MM.1S (cell line): ENCODE results near the gene SYTL5.

ENCODE experiments used
- DNase-seq: peaks from one replicate; pipeline ENCODE4 v3.0.0-alpha.2; 2015
- H2AFZ ChIP-seq: fragments of 300-600 bp; sonication (generic); 2 replicates; pipeline ENCODE4 v1.6.0; 2016; ENCODE audit warnings: antibody characterized with exemption, low read length
- H3F3A ChIP-seq: fragments of 300-600 bp; sonication (generic); 2 replicates; pipeline ENCODE4 v1.6.1; 2016; ENCODE audit warnings: mild to moderate bottlenecking, antibody characterized with exemption, low read length, moderate library complexity, mixed read lengths; ENCODE audit not compliant: insufficient read depth
- H3K27ac ChIP-seq: fragments of 300-600 bp; sonication (generic); 2 replicates; pipeline ENCODE4 v1.5.1; 2016; ENCODE audit warnings: mild to moderate bottlenecking, low read length
- H3K27me3 ChIP-seq: fragments of 300-600 bp; sonication (generic); replicated peaks from 2 replicates; pipeline ENCODE4 v1.6.0; 2016; ENCODE audit warnings: low read length; ENCODE audit not compliant: insufficient read depth
- H3K36me3 ChIP-seq: fragments of 300-600 bp; sonication (generic); replicated peaks from 2 replicates; pipeline ENCODE4 v1.6.1; 2016; ENCODE audit warnings: mild to moderate bottlenecking, low read length, mixed read lengths; ENCODE audit not compliant: insufficient read depth
- H3K4me1 ChIP-seq: fragments of 300-600 bp; sonication (generic); 2 replicates; pipeline ENCODE4 v1.6.1; 2016; ENCODE audit warnings: low read length, mixed read lengths
- H3K4me2 ChIP-seq: fragments of 300-600 bp; sonication (generic); 2 replicates; pipeline ENCODE4 v1.6.0; 2016; ENCODE audit warnings: low read depth, low read length
- H3K4me3 ChIP-seq: fragments of 300-600 bp; sonication (generic); 2 replicates; pipeline ENCODE4 v1.5.1; 2016; ENCODE audit warnings: low read length, mixed read lengths
- H3K79me2 ChIP-seq: fragments of 300-600 bp; sonication (generic); 2 replicates; pipeline ENCODE4 v1.6.1; 2016; ENCODE audit warnings: mixed run types, low read length, mixed read lengths
- H3K9ac ChIP-seq: fragments of 300-600 bp; sonication (generic); 2 replicates; pipeline ENCODE4 v1.6.1; 2016; ENCODE audit warnings: low read length, mixed read lengths
- H3K9me2 ChIP-seq: fragments of 300-600 bp; sonication (generic); replicated peaks from 2 replicates; pipeline ENCODE4 v1.6.1; 2016; ENCODE audit warnings: mild to moderate bottlenecking, low read length, mixed read lengths; ENCODE audit not compliant: insufficient read depth
- H3K9me3 ChIP-seq: fragments of 300-600 bp; sonication (generic); replicated peaks from 2 replicates; pipeline ENCODE4 v1.6.1; 2016; ENCODE audit warnings: mild to moderate bottlenecking, low read length, mixed read lengths; ENCODE audit not compliant: insufficient read depth
- H4K20me1 ChIP-seq: fragments of 300-600 bp; sonication (generic); 2 replicates; pipeline ENCODE4 v1.6.1; 2016; ENCODE audit warnings: mild to moderate bottlenecking, low read length, moderate library complexity, mixed read lengths; ENCODE audit not compliant: insufficient read depth
- CTCF ChIP-seq: fragments of 300-600 bp; sonication (generic); IDR thresholded peaks from 2 replicates; pipeline ENCODE4 v1.5.1; 2016; ENCODE audit warnings: antibody characterized with exemption, low read length, mixed read lengths
- EZH2 ChIP-seq: fragments of 300-600 bp; sonication (generic); optimal IDR thresholded peaks from 2 replicates; pipeline ENCODE3; 2017; ENCODE audit warnings: low read depth, mild to moderate bottlenecking, antibody characterized with exemption, low read length, mixed read lengths
- EZH2phosphoT487 ChIP-seq: fragments of 300-600 bp; sonication (generic); IDR thresholded peaks from 2 replicates; pipeline ENCODE4 v1.6.1; 2018; ENCODE audit warnings: antibody characterized with exemption, low read length

Gene SYTL5

GRCh38 chrX:38112566-38112965 lies 106.2 kb downstream of the SYTL5 start:
- Histone ChIP-seq H3K9me3 (no peaks in the 10 kb centered on the region), H3F3A (peaks cover 4% of the 10 kb centered on the region; the same call in 1 of the 2 replicates), H3K4me1 (0 out of 2 replicates have a peak, but pooled peaks cover 4% of the 10 kb centered on the region), H3K36me3 (no peaks in the 10 kb centered on the region), H3K27me3 (no peaks in the 10 kb centered on the region), H3K27ac (no peak overlapping the region), H3K9me2 (no peaks in the 10 kb centered on the region), H2AFZ (no peak overlapping the region), H3K4me3 (no peak overlapping the region), H3K9ac (no peak overlapping the region), H3K79me2 (no peaks in the 10 kb centered on the region), H4K20me1 (no peaks in the 10 kb centered on the region), H3K4me2 (peak overlapping the region; percentile 37)
- TF ChIP-seq EZH2phosphoT487 (no peak), CTCF (no peak), EZH2 (no peak)
- peak; percentile 67 for DNase-seq

GRCh38 chrX:38116706-38117105 lies 110.4 kb downstream of the SYTL5 start:
- H3K27me3 ChIP-seq: no peaks in the 10 kb centered on the region
- H3K36me3 ChIP-seq: no peaks in the 10 kb centered on the region
- no peaks in the 10 kb centered on the region for H4K20me1 ChIP-seq
- no peak for TF ChIP-seq EZH2phosphoT487
- no peak for TF ChIP-seq EZH2
- TF ChIP-seq CTCF: no peak
- H3K9me3 ChIP-seq: no peaks in the 10 kb centered on the region
- 0 out of 2 replicates have a peak, but pooled peaks cover 4% of the 10 kb centered on the region for H3K4me1 ChIP-seq
- H3F3A ChIP-seq: peaks cover 4% of the 10 kb centered on the region; the same call in 1 of the 2 replicates
- H3K4me2 ChIP-seq: no peak overlapping the region
- H2AFZ ChIP-seq: no peak overlapping the region
- H3K4me3 ChIP-seq: no peak overlapping the region
- DNase-seq: no peak
- no peaks in the 10 kb centered on the region for H3K9me2 ChIP-seq
- no peak overlapping the region for H3K27ac ChIP-seq
- no peak overlapping the region for H3K9ac ChIP-seq
- H3K79me2 ChIP-seq: no peaks in the 10 kb centered on the region

- Histone ChIP-seq H3K9ac (no peak overlapping the region), H3K4me3 (no peak overlapping the region), H4K20me1 (no peaks in the 10 kb centered on the region), H3K9me2 (no peaks in the 10 kb centered on the region), H2AFZ (no peak overlapping the region), H3K4me1 (0 out of 2 replicates have a peak, but pooled peaks cover under 1% of the 10 kb centered on the region), H3K79me2 (no peaks in the 10 kb centered on the region), H3F3A (peaks cover 1% of the 10 kb centered on the region; the same call in 1 of the 2 replicates), H3K36me3 (no peaks in the 10 kb centered on the region), H3K27ac (no peak overlapping the region), H3K9me3 (no peaks in the 10 kb centered on the region), H3K27me3 (no peaks in the 10 kb centered on the region), H3K4me2 (no peak overlapping the region)
- no peak for DNase-seq
- TF ChIP-seq EZH2 (no peak), CTCF (no peak), EZH2phosphoT487 (no peak)
Measured at GRCh38 chrX:38117485-38117884, 111.1 kb downstream of the SYTL5 start.
